ENCODE measurements around the gene SUSD1. TPM values are rescaled to one million over a fixed set of nuclear protein-coding genes. Genes with fewer than 3 reads are reported as not detected.

The SUSD1 gene
- total and polyA plus RNA-seq, 9 of the 15 experiments (the other 6 are each of a cell fraction or from before 2014, with no cell fraction given) = 10.9 to 44.4 (median 36.1) TPM

- no peak for TF ChIP-seq HMBOX1 (IDR thresholded peaks at IDR 0.05)
- peak; percentile 81 for TF ChIP-seq EP300 (IDR thresholded peaks at IDR 0.05; ENCODE audit: low read length)
- peak in 1 of 2 experiments; percentile 59; a peak in 2 of 4 replicates for TF ChIP-seq TBL1XR1 (IDR thresholded peaks at IDR 0.05; ENCODE audit: low read length in 2 of 2)
- no peak for TF ChIP-seq ZNF408 (CRISPR knock-in tag; IDR thresholded peaks at IDR 0.05; ENCODE audit: low read depth)
- no peak for TF ChIP-seq DDX20 (tag; IDR thresholded peaks at IDR 0.05; ENCODE audit: low read depth)
- peak; percentile 81 for TF ChIP-seq FOXM1 (IDR thresholded peaks at IDR 0.05; ENCODE audit: low read depth)
- no peak for TF ChIP-seq FOXM1 (CRISPR knock-in tag; IDR thresholded peaks at IDR 0.05; ENCODE audit: low read depth)
- peak; percentile 85 for TF ChIP-seq NCOR1 (IDR thresholded peaks at IDR 0.05)
- peak; percentile 86 for TF ChIP-seq ZBTB2 (IDR thresholded peaks at IDR 0.05)
- TF ChIP-seq HDAC2 (IDR thresholded peaks at IDR 0.05) = peak; percentile 80; the same call in 1 of the 2 replicates
- TF ChIP-seq SP2 (IDR thresholded peaks at IDR 0.05; ENCODE audit: extremely low read depth, low read depth, low read length, poor library complexity, severe bottlenecking) = no peak
- TF ChIP-seq KLF16 (IDR thresholded peaks at IDR 0.05) = peak; percentile 72
- TF ChIP-seq HDAC1 (IDR thresholded peaks at IDR 0.05) = peak in 1 of 2 experiments; percentile 70; a peak in 2 of 4 replicates
- peak; percentile 70; the same call in 1 of the 2 replicates for TF ChIP-seq MECOM (CRISPR knock-in tag; IDR thresholded peaks at IDR 0.05)
- TF ChIP-seq MEIS2 (IDR thresholded peaks at IDR 0.05; ENCODE audit: partially characterized antibody) = peak; percentile 80
- TF ChIP-seq KDM1A (IDR thresholded peaks at IDR 0.05) = peak in 1 of 2 experiments; percentile 25; a peak in 1 of 4 replicates
- 0 out of 2 replicates have a peak, but pooled peaks have one; percentile 53 for TF ChIP-seq HES1 (IDR thresholded peaks at IDR 0.05; ENCODE audit: low read depth)
- TF ChIP-seq CXXC5 (CRISPR knock-in tag; IDR thresholded peaks at IDR 0.05) = peak; percentile 53
- TF ChIP-seq RFX7 (CRISPR knock-in tag; IDR thresholded peaks at IDR 0.05) = no peak
- peak; percentile 34; the same call in 1 of the 2 replicates for TF ChIP-seq NBN (IDR thresholded peaks at IDR 0.05; ENCODE audit: low read depth)
- peak; percentile 50; the same call in 1 of the 2 replicates for TF ChIP-seq SMARCC2 (IDR thresholded peaks at IDR 0.05; ENCODE audit: low read depth)
- no peak for TF ChIP-seq ELK3 (CRISPR knock-in tag; IDR thresholded peaks at IDR 0.05)
- no peak for TF ChIP-seq RAD21 (CRISPR knock-in tag; conservative IDR thresholded peaks at IDR 0.05 in 1 of 2, IDR thresholded peaks at IDR 0.05 in 1 of 2)
Observed at GRCh38 chr9:112093147-112093869, 81.8 kb downstream of the SUSD1 start (continued).

All from K562 (cell line).